Erythroblast (primary cell): Measurements from ENCODE around the gene MTM1.
A peak's percentile ranks its signal among the peaks of the same experiment; 100 is the strongest.

ENCODE experiments used
- GATA1 ChIP-seq: IDR thresholded peaks from 2 replicates; pipeline ENCODE4 v1.6.1; 2011; ENCODE audit warnings: low read depth, mild to moderate bottlenecking, control low read depth, low read length, moderate library complexity
- POLR2A ChIP-seq: IDR thresholded peaks from 2 replicates; pipeline ENCODE4 v1.6.1; 2011; ENCODE audit warnings: mild to moderate bottlenecking, low read length

DNA sequence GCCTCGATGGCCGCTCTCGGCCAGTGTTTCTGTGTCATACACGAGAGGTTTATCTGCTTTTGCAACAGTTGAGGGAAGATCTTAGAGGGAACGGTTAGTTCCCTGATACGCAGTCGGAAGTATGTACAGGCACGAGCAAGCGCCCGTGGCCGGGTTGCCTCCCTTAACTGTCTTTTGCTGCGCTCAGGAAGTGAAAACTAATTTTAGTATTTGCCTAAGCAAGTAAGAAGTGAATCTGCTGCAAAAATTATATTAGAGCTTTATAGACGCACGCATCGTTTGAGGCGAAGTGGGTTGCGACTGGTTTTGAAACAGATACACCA is 695 bp downstream of the MTM1 start:
- TF ChIP-seq POLR2A (peak; percentile 1), GATA1 (no peak)
